Fibroblast of lung (primary cell): ENCODE data around the gene NXN.

Source experiments
- CTCF ChIP-seq, 2 donors: IDR thresholded peaks in 1 of 2; conservative IDR thresholded peaks in 1 of 2; 1 replicate in 1 of 2; 2 replicates in 1 of 2; pipeline ENCODE4 v1.5.1; 2011 to 2012; ENCODE audit warnings: low read length in 2 of 2, control low read depth in 1 of 2, inconsistent platforms in 1 of 2, low read depth in 1 of 2, mild to moderate bottlenecking in 1 of 2
- EZH2 ChIP-seq: IDR thresholded peaks from 2 replicates; pipeline ENCODE4 v1.5.1; 2012; ENCODE audit warnings: low read length, control low read depth, mild to moderate bottlenecking; ENCODE audit errors: missing control alignments

DNA sequence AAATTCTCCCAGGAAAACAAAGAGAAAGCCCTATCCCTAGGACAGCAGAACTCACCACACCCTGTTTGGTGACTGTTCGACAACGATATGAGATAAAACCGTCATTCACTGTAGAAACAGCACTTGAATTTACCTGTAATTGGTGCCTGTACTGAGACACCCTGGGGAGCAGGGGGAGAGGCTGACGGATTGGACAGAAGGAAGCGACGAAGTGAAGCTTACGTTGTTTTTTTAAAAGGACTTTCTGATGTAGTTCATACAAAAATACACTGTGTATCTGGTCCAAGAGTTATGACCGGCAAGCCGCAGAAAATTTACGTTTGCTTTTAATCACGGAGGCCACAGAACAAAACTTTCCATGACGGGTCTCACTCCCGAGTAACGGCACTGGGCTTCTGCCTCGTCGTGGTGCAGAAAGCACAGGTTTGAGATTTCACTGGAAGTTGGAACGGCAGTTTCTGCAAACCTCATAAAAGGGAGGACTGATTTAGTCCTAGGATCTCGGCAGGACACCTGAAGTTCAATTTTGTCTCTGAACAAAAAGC, 9.7 kb downstream of the NXN start:
- TF ChIP-seq CTCF (conservative IDR thresholded peaks at IDR 0.05 in 1 of 2, IDR thresholded peaks at IDR 0.05 in 1 of 2; ENCODE audit: low read depth in 1 of 2, low read length in 2 of 2) = no peak
- TF ChIP-seq EZH2 = no peak
